HG03469 (cell line): ENCODE results near the gene SHC2.
"Not testable (repeated sequence)": the region's sequence is repeated elsewhere in the genome, so short reads cannot be mapped to it uniquely, and the experiment has no call there.

Experiments
- ATAC-seq: cut with Tn5 transposase; IDR thresholded peaks from one replicate; pipeline ENCODE4 v1.9.1; 2021; ENCODE audit warnings: mild to moderate bottlenecking, moderate library complexity, moderate number of reproducible peaks; ENCODE audit not compliant: unreplicated experiment

Gene SHC2

DNA sequence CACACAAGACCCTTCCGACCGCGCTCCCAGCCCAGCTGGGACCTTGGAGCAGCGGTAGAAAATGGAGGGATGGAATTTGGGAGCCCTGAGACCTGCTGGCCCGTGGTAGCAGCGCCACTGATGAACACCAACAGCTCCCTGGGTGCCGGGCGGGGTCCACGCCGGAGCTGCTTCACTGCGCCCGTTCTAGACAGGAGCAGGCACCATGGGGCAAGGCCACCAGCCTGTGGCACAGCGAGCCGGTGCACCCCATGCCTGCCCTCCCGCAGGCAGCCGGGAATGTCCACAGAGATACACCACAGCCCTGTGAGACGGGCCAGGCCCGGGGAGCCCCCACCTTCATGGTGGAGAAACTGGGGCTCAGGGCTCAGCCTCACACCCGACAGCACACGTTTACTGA, 9.9 kb upstream of the SHC2 start:
- no peak for ATAC-seq

DNA sequence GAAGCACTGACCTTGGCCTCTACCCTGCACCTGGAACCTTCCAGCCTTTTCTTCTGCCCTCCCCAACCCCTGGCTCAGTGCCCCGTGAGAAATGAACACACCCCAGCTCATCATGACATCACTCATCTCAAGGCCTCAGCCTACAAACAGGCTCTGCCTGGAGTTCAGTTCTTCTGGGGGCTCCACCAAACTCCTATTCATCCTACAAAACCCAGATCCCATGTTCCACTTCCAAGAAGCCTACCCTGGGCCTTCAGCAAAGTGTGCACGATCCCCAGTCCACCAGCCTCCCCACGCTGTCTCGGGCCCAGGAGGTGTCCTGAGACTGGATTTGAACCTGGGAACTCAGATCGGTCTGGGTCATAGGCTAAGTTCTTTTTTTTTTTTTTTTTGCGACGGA, 9.0 kb upstream of the SHC2 start:
- ATAC-seq = no peak

DNA sequence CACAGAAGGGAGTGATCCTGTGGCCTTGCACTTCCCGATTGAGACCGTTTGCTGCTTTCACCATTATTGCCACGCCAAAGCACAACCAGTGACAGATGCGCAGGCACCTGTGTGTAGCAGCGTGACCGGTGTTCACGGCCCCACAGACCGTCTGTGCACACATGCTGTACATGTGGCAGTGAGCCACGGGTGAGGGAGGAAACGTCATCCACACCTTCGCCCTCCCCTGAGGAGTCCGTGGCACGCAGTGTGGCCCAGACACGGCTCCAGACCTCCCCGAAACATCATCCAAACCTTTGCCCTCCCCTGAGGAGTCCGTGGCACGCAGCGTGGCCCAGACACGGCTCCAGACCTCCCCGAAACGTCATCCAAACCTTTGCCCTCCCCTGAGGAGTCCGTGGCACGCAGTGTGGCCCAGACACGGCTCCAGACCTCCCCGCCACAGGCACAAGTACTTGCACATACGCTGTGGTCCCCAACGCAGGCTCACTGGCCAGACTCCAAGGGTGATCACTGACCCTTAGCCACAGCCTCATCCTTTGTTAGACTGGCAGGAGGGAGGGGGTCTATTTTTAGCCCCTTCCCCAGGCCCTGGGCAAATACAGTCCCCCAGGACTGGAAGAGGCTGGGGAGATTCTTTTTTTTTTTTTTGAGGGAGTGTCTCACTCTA, 7.9 kb upstream of the SHC2 start:
- ATAC-seq = no peak

GRCh38 chr19:467554-467953, 6.7 kb upstream of the SHC2 start:
- no peak for ATAC-seq

DNA sequence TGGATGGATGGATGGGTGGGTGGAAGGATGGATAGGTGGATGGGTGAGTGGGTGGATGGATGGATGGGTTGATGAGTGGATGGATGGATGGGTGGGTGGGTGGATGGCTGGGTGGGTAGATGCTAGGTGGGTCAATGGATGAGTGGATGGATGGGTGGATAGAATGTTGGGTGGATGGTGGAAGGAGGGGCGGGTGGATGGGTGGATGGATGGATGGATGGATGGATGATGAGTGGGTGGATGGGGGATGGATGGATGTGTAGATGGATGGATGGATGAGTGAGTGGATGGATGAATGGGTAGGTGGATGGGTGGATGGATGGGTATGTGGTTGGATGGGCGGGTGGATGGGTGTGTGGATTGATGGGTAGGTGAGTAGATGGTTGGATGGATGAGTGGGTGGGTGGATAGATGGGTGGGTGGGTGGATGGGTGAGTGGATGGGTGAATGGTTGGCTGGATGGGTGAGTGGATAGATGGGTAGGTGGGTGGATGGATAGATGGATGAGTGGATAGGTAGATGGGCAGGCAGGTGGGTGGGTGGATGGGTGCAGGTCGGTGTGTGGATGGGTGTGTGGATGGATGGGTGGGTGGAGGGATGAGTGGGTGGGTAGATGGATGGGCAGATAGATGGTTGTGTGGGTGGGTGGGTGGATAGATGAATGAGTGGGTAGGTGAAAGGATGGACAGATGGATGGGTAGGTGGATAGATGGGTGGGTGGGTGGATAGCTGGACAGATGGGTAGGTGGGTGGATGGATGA, 4.4 kb upstream of the SHC2 start:
- ATAC-seq = no peak

- ATAC-seq = no peak
Observed at GRCh38 chr19:464208-464545, 3.3 kb upstream of the SHC2 start.

- ATAC-seq = no peak
Observed at GRCh38 chr19:463483-464207, 2.8 kb upstream of the SHC2 start.

DNA sequence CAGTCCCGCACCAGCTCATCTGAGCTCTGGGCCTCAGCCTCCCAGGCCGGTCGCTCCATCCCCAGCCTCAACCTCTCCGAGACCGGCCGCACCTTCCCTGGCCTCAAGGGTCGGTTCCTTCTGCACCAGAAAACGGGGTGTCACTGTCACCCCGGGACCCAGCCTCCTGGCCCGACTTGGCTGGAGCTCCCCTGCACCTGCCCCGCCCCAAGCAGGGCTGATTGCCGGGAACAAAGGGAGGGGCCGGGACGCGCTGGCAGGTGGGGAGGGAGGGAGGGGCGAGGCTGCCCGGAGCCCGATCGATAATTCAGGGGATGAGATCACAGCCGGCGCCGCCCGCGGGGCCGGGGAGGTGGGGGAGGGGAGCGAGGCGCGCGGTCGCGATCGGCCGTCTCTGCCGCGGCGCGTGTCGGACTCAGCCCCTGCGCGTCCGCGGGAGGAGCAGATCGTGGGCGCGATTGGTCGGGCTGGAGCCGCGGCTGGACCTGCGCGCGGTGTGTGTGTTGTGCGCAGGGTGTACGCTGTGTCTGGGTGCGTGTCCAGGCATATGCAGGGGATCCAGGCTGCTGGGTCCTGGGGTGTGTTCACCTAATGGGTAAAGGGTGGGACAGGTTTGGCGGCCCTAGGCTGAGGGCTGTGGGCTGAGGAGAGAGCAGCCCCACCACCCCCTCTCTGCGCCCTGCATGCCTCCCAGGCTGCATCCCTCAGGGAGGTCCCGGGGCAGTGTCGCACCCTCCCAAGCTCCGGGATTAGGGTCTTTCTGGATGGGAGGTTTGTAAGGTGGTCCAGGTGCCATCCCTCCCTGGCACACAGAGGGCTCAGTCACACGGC, 1.1 kb upstream of the SHC2 start:
- no peak for ATAC-seq

GRCh38 chr19:459724-460511, 915 bp downstream of the SHC2 start:
- no peak for ATAC-seq

- no peak for ATAC-seq
Observed at GRCh38 chr19:458091-459042, 2.5 kb downstream of the SHC2 start.

DNA sequence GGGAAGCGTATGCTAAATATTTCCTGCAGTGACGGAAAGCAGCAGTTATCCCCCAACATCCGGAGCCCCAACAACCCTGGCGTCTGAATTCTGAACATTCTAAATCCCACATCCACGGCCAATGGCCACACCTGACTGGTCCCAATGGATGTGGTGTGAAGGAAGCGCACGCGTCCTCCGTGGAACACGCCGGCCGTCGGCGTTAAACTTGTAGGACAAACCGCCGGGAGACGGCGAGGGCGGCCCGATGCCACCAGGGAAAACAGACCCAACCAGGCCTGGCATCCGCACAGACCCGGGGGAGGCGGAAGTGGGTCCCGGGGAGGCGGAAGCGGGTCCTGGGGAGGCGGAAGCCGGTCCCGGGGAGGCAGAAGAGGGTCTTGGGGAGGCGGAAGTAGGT, 3.2 kb downstream of the SHC2 start:
- no peak for ATAC-seq

DNA sequence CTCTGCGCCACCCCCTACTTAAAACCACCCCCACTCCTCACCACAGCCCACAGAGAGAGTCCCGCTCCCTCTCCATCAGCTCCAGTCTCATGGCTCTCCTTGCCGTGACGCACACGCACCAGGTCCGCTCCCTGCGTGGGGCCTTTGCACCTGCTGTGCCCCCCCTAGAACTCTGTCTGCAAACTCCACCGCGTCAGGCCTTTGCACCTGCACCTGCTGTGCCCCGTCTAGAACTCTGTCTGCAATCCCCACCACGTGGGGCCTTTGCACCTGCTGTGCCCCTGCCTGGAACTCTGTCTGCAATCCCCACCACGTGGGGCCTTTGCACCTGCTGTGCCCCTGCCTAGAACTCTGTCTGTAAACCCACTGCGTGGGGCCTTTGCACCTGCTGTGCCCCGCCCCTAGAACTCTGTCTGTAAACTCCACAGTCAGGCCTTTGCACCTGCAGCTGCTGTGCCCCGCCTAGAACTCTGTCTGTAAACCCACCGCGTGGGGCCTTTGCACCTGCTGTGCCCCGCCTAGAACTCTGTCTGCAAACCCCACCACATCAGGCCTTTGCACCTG, 4.2 kb downstream of the SHC2 start:
- ATAC-seq = no peak

DNA sequence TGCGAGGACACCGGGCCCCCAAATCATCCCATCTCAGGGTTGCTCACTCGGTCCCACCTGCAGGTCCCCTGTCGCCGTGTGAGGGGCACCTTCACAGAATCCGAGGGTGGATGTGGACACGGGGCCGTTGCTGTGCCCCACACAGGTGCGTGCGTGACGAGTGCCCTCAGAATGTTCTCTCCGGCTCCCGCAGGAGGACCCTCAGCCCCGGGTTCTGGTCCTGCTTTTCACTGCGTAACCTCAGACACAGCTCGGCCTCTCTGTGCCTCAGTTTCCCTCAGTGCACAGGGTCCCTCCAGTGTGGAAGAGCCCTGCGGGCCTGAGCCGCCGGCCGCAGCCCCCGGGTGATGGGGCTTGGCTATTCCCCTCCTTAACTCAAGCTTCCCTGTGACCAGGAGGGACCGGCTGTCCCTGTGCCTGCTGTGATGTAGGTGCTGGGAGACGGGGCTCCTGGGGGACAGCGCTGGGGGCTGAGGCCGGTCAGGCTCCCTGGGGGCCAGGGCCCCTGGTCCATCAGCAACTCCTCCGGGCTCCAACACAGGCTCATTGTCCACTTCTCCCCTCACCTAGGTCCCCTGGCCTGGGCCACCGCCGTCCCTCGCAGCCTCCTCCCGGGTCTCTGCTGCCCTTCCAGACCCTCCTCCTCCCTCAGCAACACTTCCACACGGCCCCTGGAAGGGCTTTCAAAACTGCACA, 4.8 kb downstream of the SHC2 start:
- no peak for ATAC-seq

- ATAC-seq = no peak
Observed at GRCh38 chr19:455031-455705, 5.7 kb downstream of the SHC2 start.

GRCh38 chr19:453606-454005, 7.2 kb downstream of the SHC2 start:
- ATAC-seq = no peak

- no peak for ATAC-seq
Observed at GRCh38 chr19:452829-453228, 8.0 kb downstream of the SHC2 start.

DNA sequence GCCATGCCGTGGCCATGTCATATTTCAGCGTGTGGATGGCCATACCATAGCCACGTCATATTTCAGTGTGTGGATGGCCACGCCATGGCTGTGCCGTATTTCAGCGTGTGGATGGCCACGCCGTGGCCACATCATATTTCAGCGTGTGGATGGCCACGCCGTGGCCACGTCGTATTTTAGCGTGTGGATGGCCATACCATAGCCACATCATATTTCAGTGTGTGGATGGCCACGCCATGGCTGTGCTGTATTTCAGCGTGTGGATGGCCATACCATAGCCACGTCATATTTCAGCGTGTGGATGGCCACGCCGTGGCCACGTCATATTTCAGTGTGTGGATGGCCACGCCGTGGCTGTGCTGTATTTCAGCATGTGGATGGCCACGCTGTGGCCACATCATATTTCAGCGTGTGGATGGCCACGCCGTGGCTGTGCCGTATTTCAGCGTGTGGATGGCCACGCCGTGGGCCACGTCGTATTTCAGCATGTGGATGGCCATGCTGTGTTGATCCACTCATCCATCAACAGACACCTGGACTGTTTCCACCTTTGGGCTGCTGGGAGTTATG, 9.8 kb downstream of the SHC2 start:
- not testable (repeated sequence) for ATAC-seq
